HG02588 (cell line): Measurements from ENCODE around the gene INSR.
"Not testable (repeated sequence)": the region's sequence is repeated elsewhere in the genome, so short reads cannot be mapped to it uniquely, and the experiment has no call there.

ENCODE experiments used
- ATAC-seq: cut with Tn5 transposase; IDR thresholded peaks from one replicate; pipeline ENCODE4 v1.9.1; 2021; ENCODE audit warnings: mild to moderate bottlenecking, moderate library complexity; ENCODE audit not compliant: unreplicated experiment

INSR gene

GRCh38 chr19:7147119-7147675, 147.0 kb downstream of the INSR start:
- ATAC-seq = not testable (repeated sequence)

- not testable (repeated sequence) for ATAC-seq
These were observed 148.1 kb downstream of the INSR start for GRCh38 chr19:7146086-7146485.

GRCh38 chr19:7145494-7145893, 148.7 kb downstream of the INSR start:
- ATAC-seq = no peak

- no peak for ATAC-seq
These were observed 151.4 kb downstream of the INSR start for GRCh38 chr19:7142771-7143170.

GRCh38 chr19:7140137-7140536, 154.1 kb downstream of the INSR start:
- no peak for ATAC-seq

- no peak for ATAC-seq
These were observed 155.1 kb downstream of the INSR start for GRCh38 chr19:7139095-7139494.

- no peak for ATAC-seq
These were observed 155.8 kb downstream of the INSR start for GRCh38 chr19:7138402-7138801.

- no peak for ATAC-seq
These were observed 157.1 kb downstream of the INSR start for GRCh38 chr19:7137120-7137519.

- ATAC-seq = no peak
These were observed 162.2 kb downstream of the INSR start for GRCh38 chr19:7132054-7132453.

- ATAC-seq = no peak
These were observed 164.2 kb downstream of the INSR start for GRCh38 chr19:7130043-7130442.

GRCh38 chr19:7126132-7126531, 168.1 kb downstream of the INSR start:
- ATAC-seq = no peak

- no peak for ATAC-seq
These were observed 169.0 kb downstream of the INSR start for GRCh38 chr19:7125221-7125620.

- no peak for ATAC-seq
These were observed 169.4 kb downstream of the INSR start for GRCh38 chr19:7124782-7125181.

GRCh38 chr19:7122701-7123100, 171.5 kb downstream of the INSR start:
- no peak for ATAC-seq

GRCh38 chr19:7120499-7120898, 173.7 kb downstream of the INSR start:
- no peak for ATAC-seq

GRCh38 chr19:7119582-7119981, 174.6 kb downstream of the INSR start:
- no peak for ATAC-seq

- no peak for ATAC-seq
These were observed 177.0 kb downstream of the INSR start for GRCh38 chr19:7117248-7117647.

GRCh38 chr19:7115721-7116120, 178.5 kb downstream of the INSR start:
- ATAC-seq = no peak

GRCh38 chr19:7113233-7113632, 181.0 kb downstream of the INSR start:
- ATAC-seq = no peak

- no peak for ATAC-seq
These were observed 181.5 kb downstream of the INSR start for GRCh38 chr19:7112675-7113074.

GRCh38 chr19:7109678-7110289, 184.4 kb downstream of the INSR start:
- ATAC-seq = no peak

- ATAC-seq = no peak
These were observed 187.2 kb downstream of the INSR start for GRCh38 chr19:7106711-7107657.
